Nephron progenitor cell (in vitro differentiated cells): ENCODE data around the gene ZNF133.

ENCODE experiments used
- DNase-seq: peaks from one replicate; pipeline ENCODE4 v3.0.0; 2021
- H3K27ac Mint-ChIP-seq: 2 replicates; pipeline ENCODE4 v1.8.0; 2021; ENCODE audit warnings: mild to moderate bottlenecking, moderate library complexity, mixed read lengths
- H3K27me3 Mint-ChIP-seq: 2 replicates; pipeline ENCODE4 v1.8.0; 2021; ENCODE audit warnings: mild to moderate bottlenecking, low read depth, mixed read lengths; ENCODE audit not compliant: poor library complexity
- H3K36me3 Mint-ChIP-seq: 2 replicates; pipeline ENCODE4 v1.8.0; 2021; ENCODE audit warnings: low read depth, mixed read lengths
- H3K4me1 Mint-ChIP-seq: 2 replicates; pipeline ENCODE4 v1.8.0; 2021; ENCODE audit warnings: mixed read lengths
- H3K4me3 Mint-ChIP-seq: 2 replicates; pipeline ENCODE4 v1.8.0; 2021; ENCODE audit warnings: mild to moderate bottlenecking, moderate library complexity, mixed read lengths
- H3K9me3 Mint-ChIP-seq: 2 replicates; pipeline ENCODE4 v1.8.0; 2021; ENCODE audit warnings: mild to moderate bottlenecking, moderate library complexity, mixed read lengths
- TF ChIP-seq, protein P1 (sequence below): fragments of 200-600 bp; sonication (generic); IDR thresholded peaks from 2 replicates; pipeline ENCODE4 v1.5.0; 2021; ENCODE audit warnings: antibody characterized with exemption

The ZNF133 gene

DNA sequence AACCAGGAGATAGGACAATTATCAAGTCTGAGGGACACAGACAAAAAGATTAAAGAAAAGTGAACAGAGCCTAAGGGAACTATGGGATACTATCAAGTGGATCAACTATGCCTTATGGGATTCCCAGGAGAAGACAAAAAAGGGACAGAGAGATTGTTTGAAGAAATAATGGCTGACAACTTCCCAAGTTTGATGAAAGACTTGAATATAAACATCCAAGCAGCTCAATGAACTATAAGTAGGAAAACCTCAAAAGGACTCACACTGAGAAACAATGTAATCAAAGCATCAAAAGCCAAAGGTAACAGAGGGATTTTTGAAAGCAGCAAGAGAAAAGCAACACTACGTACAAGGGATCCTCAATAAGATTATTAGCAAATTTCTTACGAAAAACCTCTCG lies 11.0 kb downstream of the ZNF133 start:
- Mint-ChIP-seq H3K27me3 (no peaks in the 10 kb centered on the region), H3K36me3 (peaks cover 88% of the 10 kb centered on the region), H3K9me3 (peaks cover 68% of the 10 kb centered on the region), H3K4me3 (no peak overlapping the region), H3K27ac (no peak overlapping the region), H3K4me1 (no peaks in the 10 kb centered on the region)
- TF ChIP-seq, protein P1, sequence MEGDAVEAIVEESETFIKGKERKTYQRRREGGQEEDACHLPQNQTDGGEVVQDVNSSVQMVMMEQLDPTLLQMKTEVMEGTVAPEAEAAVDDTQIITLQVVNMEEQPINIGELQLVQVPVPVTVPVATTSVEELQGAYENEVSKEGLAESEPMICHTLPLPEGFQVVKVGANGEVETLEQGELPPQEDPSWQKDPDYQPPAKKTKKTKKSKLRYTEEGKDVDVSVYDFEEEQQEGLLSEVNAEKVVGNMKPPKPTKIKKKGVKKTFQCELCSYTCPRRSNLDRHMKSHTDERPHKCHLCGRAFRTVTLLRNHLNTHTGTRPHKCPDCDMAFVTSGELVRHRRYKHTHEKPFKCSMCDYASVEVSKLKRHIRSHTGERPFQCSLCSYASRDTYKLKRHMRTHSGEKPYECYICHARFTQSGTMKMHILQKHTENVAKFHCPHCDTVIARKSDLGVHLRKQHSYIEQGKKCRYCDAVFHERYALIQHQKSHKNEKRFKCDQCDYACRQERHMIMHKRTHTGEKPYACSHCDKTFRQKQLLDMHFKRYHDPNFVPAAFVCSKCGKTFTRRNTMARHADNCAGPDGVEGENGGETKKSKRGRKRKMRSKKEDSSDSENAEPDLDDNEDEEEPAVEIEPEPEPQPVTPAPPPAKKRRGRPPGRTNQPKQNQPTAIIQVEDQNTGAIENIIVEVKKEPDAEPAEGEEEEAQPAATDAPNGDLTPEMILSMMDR = no peak
- no peak for DNase-seq

DNA sequence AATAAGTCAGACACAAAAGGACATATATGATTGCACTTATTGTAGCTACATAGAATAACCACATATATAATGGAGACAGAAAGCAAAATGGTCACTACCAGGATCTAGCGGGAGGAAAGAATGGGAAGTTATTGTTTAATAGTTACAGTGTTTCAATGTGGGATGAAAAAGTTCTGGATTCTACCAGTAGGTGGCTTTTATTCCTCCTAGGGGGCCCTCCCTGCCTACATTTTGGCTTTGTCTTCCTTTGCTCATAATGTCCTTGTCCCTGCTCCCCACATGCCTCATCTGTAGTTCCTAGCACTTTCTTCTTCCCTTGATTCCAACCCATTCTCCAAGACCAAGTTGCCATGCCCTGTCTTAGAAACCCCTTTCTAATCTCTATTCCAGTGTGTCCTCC lies 16.3 kb downstream of the ZNF133 start:
- no peak overlapping the region for H3K27ac Mint-ChIP-seq
- no peaks in the 10 kb centered on the region for H3K4me1 Mint-ChIP-seq
- H3K4me3 Mint-ChIP-seq = no peak overlapping the region
- no peaks in the 10 kb centered on the region for H3K27me3 Mint-ChIP-seq
- no peak for DNase-seq
- peaks cover 66% of the 10 kb centered on the region for H3K36me3 Mint-ChIP-seq
- H3K9me3 Mint-ChIP-seq = peaks cover 18% of the 10 kb centered on the region
- TF ChIP-seq, protein P1 = peak; percentile 9

DNA sequence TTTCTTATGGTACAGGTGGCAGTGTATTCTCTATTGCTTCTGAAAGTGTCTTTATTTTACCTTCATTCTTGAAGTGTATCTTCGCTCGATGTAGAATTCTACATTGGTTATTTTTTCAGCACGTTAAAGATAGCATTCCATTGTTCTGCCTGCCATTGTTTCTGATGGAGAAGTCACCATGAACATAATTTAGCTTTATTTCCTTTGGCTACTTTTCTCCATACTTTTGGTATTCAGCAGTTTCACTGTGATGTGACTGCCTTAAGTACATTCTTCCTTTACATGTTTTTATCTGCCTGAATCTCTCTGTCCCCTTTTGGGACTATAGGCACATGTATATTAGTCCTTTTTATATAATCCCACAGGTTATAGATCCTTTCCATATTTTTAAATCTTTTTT lies 19.0 kb downstream of the ZNF133 start:
- H3K4me3 Mint-ChIP-seq = no peak overlapping the region
- no peak for DNase-seq
- no peak overlapping the region for H3K27ac Mint-ChIP-seq
- H3K4me1 Mint-ChIP-seq = no peaks in the 10 kb centered on the region
- TF ChIP-seq, protein P1 = no peak
- no peaks in the 10 kb centered on the region for H3K27me3 Mint-ChIP-seq
- H3K9me3 Mint-ChIP-seq = peaks cover 4% of the 10 kb centered on the region
- H3K36me3 Mint-ChIP-seq = peaks cover 51% of the 10 kb centered on the region

DNA sequence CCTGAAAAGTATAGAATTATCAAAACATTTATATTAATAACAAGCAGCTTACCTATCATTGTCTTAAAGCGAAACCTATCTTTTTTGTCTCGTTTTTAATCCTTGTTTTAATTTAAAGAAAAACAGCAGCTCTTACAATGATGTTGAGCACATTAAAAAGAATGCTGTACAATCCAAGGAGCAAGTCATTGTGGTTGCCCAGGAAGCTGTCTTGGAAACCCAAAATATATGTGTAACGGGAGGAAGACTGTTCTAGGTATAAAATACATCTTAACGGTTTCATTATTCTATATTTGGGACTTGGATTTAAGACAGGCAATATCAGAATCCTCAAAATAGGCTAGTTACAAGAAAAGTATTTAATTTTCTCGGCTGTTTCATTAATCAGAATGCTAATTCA lies 21.7 kb downstream of the ZNF133 start:
- TF ChIP-seq, protein P1 = no peak
- DNase-seq = no peak
- Mint-ChIP-seq H3K9me3 (no peaks in the 10 kb centered on the region), H3K27me3 (no peaks in the 10 kb centered on the region), H3K4me3 (no peak overlapping the region), H3K4me1 (no peaks in the 10 kb centered on the region), H3K36me3 (peaks cover 54% of the 10 kb centered on the region), H3K27ac (no peak overlapping the region)

DNA sequence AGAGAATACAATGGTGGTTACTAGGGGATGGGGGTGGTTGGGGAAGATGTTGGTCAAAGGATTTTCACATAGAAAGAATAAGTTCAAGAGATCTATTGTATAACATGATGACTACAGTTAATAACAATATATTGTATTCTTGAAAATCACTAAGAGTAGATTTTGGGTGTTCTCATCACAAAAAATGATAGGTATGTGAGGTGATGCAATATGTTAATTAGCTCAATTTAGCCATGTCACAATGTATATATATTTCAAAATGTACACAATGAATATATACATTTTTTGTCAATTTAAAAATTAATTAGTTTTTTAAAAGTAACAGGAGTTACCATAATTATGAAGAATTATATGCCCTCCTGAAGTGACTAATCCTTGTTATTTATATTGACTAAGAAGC lies 22.3 kb downstream of the ZNF133 start:
- no peaks in the 10 kb centered on the region for H3K4me1 Mint-ChIP-seq
- no peak for DNase-seq

DNA sequence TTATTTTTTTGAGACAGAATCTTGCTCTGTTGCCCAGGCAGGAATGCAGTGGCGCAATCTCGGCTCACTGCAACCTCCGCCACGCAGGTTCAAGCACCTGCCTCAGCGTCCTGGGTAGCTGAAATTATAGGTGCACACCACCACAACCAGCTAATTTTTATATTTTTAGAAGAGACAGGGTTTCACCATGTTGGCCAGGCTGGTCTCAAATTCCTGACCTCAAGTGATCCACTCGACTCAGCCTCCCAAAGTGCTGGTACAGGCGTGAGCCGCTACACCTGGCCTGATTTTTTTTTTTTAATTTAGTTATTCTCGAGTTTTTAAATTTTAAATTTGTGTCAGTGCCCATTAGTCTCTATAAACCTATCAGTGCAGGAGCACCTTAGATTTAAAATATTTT lies 24.4 kb downstream of the ZNF133 start:
- TF ChIP-seq, protein P1 = no peak
- peaks cover 64% of the 10 kb centered on the region for H3K36me3 Mint-ChIP-seq
- H3K27ac Mint-ChIP-seq = no peak overlapping the region
- DNase-seq = no peak
- H3K4me1 Mint-ChIP-seq = no peaks in the 10 kb centered on the region
- no peaks in the 10 kb centered on the region for H3K9me3 Mint-ChIP-seq
- H3K27me3 Mint-ChIP-seq = peaks cover 2% of the 10 kb centered on the region
- H3K4me3 Mint-ChIP-seq = no peak overlapping the region

More for the DNA sequence above, 22.3 kb downstream of the ZNF133 start:
- peaks cover 59% of the 10 kb centered on the region for H3K36me3 Mint-ChIP-seq
- H3K27me3 Mint-ChIP-seq = no peaks in the 10 kb centered on the region
- TF ChIP-seq, protein P1 = no peak
- no peak overlapping the region for H3K27ac Mint-ChIP-seq
- H3K4me3 Mint-ChIP-seq = no peak overlapping the region
- H3K9me3 Mint-ChIP-seq = no peaks in the 10 kb centered on the region
